Measurements from ENCODE around the gene MYO16. TPM values are rescaled to one million over a fixed set of nuclear protein-coding genes. Genes with fewer than 3 reads are reported as not detected.

MYO16 gene
- total RNA-seq, result under 1 TPM; 0.03 to 0.47 (median 0.13) TPM
- polyA plus RNA-seq, result under 1 TPM; 0.15 to 0.42 TPM

- H3K36me3 ChIP-seq, result no peaks in the 10 kb centered on the region
- no peak within 1 kb of the TSS for H3K27ac ChIP-seq
- DNase-seq (no peak), ATAC-seq (no peak), FAIRE-seq (no peak)
- peaks cover 0 to 3% (median 0%) of the 10 kb centered on the region in 4 donors for H3K9me3 ChIP-seq
- intact Hi-C loops (cut with DNase I), result no loop called here
- H3K4me3 ChIP-seq, result no peak within 1 kb of the TSS
- 13 to 14% methylated on average over 11 of the region's 11 CpGs for WGBS, 2 donors
- H3K4me1 ChIP-seq, result no peaks in the 10 kb centered on the region
- TF ChIP-seq CTCF (IDR thresholded peaks at IDR 0.05), result no peak
- peaks cover 0 to 6% (median 0%) of the 10 kb centered on the region in 4 donors for H3K27me3 ChIP-seq
Observed at GRCh38 chr13:108629181-108629752, at the start of gene MYO16. TSS of gene MYO16 (plus strand) at chr13:108629611. CDS start at chr13:108629845, 234 bp downstream.

GRCh38 chr13:108586826-108587225 lies 42.6 kb upstream of the MYO16 start:
- DNase-seq, result no peak
- no peaks in the 10 kb centered on the region for H3K9me3 ChIP-seq
- no peaks in the 10 kb centered on the region for H3K27me3 ChIP-seq
- H3K4me3 ChIP-seq, result no peak overlapping the region
- no peaks in the 10 kb centered on the region for H3K36me3 ChIP-seq
- TF ChIP-seq CTCF (IDR thresholded peaks at IDR 0.05), result no peak
- no peak overlapping the region for H3K27ac ChIP-seq
- no peak for FAIRE-seq
- WGBS, 2 donors, result 66 to 73% methylated on average over 3 of the region's 3 CpGs
- H3K4me1 ChIP-seq, result no peaks in the 10 kb centered on the region
- intact Hi-C loops (cut with DNase I), result no loop called here
- ATAC-seq, result no peak

GRCh38 chr13:108588516-108588915 lies 40.9 kb upstream of the MYO16 start:
- intact Hi-C loops (cut with DNase I), result no loop called here
- Histone ChIP-seq H3K4me3 (no peak overlapping the region), H3K27ac (no peak overlapping the region), H3K9me3 (no peaks in the 10 kb centered on the region), H3K27me3 (no peaks in the 10 kb centered on the region), H3K36me3 (no peaks in the 10 kb centered on the region), H3K4me1 (no peaks in the 10 kb centered on the region)
- no peak for TF ChIP-seq CTCF (IDR thresholded peaks at IDR 0.05)
- DNase-seq (no peak), FAIRE-seq (no peak), ATAC-seq (no peak)
- 43 to 52% methylated on average over 3 of the region's 3 CpGs for WGBS, 2 donors

- no peaks in the 10 kb centered on the region for H3K4me1 ChIP-seq
- ATAC-seq (no peak), DNase-seq (no peak), FAIRE-seq (no peak)
- H3K36me3 ChIP-seq, result no peaks in the 10 kb centered on the region
- 13 to 14% methylated on average over 3 of the region's 3 CpGs for WGBS, 2 donors
- no peak overlapping the region for H3K27ac ChIP-seq
- TF ChIP-seq CTCF (IDR thresholded peaks at IDR 0.05), result no peak
- no peaks in the 10 kb centered on the region for H3K9me3 ChIP-seq
- H3K4me3 ChIP-seq, result no peak overlapping the region
- no peaks in the 10 kb centered on the region for H3K27me3 ChIP-seq
- intact Hi-C loops (cut with DNase I), result no loop called here
Observed at GRCh38 chr13:108594153-108594552, 35.3 kb upstream of the MYO16 start.

- TF ChIP-seq CTCF (IDR thresholded peaks at IDR 0.05), result no peak
- Histone ChIP-seq H3K27me3 (no peaks in the 10 kb centered on the region), H3K9me3 (no peaks in the 10 kb centered on the region), H3K36me3 (no peaks in the 10 kb centered on the region), H3K4me1 (no peaks in the 10 kb centered on the region), H3K27ac (no peak overlapping the region), H3K4me3 (no peak overlapping the region)
- no peak for FAIRE-seq
- DNase-seq, result no peak
- WGBS, 2 donors, result 30 to 33% methylated on average over 13 of the region's 13 CpGs
- ATAC-seq, result peak in 1 of 4 donors; percentile 54
- intact Hi-C loops (cut with DNase I), result no loop called here
Observed at GRCh38 chr13:108595436-108596274, 33.8 kb upstream of the MYO16 start.
